Stimulated activated CD4-positive, alpha-beta T cell treated with anti-CD3 and anti-CD28 coated beads, Interleukin-12 subunit alpha, Interleukin-12 subunit beta, amount 100 ng/mL, for 24 hours (primary cell): Measurements from ENCODE around the gene HOXD10.

Experiments
- DNase-seq, 2 experiments: peaks; one replicate each; pipeline ENCODE4 v3.0.0-alpha.2; 2020; ENCODE audit warnings: low read depth in 2 of 2

Gene HOXD10

DNA sequence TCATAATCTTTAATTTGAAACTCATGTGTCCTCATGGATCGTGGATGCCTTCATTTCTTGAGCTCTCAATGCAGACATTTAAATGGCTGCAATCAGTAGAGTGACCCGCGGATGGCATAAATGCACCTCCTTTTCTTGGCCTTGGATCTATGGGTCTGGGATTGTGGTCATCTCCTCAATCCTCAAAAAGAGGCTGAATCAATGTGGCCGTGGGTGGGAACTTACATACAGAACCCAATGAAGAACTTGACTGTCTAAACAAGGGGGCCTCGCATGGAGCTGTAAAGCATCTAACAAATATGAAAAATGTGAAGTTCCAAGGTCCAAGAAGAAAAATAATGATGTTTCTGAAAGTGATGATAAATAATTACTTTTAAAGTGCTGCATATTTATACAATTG is 21.2 kb upstream of the HOXD10 start:
- no peak for DNase-seq

DNA sequence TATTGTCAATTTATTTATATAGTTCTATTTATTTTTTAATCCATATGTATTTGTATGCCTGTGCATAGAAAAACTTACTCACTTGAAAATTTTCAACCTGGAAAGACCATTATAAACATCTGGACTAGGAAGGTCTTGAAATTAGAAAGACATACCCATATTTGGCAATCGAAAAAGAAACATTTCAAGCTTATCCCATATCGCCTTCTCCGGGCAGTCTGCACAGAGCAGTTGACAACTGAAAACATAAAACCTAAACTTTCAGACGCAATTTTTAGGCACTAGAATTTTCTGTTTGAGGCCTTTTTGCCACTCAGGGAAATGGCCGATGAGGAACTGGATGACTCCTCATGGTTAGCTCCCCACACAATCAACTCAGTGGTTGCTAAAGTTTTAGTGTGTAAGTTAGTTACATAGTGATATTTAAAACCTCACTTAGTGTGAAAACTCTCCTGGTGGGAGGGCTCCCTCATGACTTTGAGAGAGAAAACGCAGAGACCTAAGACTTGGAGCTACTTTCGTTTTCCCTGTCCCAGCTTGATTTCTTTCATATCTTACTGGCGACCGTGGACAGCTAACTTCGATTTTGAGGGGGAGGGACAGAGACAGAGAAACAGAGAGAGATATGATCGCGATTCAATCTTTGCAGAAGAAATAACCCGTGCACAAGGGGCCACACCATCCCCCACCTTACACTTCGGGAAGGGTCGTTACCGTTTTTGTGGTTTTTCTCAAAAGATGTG is 20.2 kb upstream of the HOXD10 start:
- no peak for DNase-seq

- DNase-seq, result peak; percentile 32 to 37
Measured at GRCh38 chr2:176096986-176097819, 19.4 kb upstream of the HOXD10 start.

- no peak for DNase-seq
Measured at GRCh38 chr2:176097820-176098365, 18.7 kb upstream of the HOXD10 start.

GRCh38 chr2:176098366-176099158 is 18.0 kb upstream of the HOXD10 start:
- DNase-seq, result no peak

DNA sequence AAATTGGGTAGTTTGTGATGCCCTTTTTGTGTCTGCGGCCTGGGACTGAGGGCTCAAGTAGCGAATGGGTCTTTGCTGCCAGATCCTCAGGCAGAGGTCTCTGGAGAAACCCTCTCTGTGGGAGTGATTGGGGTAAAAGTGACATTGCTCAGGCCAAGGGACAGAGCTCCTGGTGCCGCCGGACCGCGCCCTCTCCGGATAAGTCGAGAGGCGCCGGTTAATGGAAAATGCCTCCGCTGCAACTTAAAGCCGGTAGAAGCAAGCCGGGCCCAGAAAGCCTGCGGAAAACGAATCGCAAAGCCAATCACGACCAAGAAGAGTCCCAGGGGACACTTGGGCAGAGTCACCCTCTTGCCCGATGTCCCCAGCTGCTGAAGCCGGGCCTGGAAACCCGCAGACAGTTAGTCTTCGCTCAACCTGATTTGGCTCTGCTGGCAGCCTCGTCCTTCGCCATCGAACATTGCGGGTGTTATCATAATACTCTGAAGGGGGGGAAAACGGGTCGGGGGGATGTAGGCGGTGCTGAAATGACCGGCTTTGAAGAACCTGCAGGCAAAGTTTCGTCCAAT is 17.3 kb upstream of the HOXD10 start:
- DNase-seq, result no peak

DNA sequence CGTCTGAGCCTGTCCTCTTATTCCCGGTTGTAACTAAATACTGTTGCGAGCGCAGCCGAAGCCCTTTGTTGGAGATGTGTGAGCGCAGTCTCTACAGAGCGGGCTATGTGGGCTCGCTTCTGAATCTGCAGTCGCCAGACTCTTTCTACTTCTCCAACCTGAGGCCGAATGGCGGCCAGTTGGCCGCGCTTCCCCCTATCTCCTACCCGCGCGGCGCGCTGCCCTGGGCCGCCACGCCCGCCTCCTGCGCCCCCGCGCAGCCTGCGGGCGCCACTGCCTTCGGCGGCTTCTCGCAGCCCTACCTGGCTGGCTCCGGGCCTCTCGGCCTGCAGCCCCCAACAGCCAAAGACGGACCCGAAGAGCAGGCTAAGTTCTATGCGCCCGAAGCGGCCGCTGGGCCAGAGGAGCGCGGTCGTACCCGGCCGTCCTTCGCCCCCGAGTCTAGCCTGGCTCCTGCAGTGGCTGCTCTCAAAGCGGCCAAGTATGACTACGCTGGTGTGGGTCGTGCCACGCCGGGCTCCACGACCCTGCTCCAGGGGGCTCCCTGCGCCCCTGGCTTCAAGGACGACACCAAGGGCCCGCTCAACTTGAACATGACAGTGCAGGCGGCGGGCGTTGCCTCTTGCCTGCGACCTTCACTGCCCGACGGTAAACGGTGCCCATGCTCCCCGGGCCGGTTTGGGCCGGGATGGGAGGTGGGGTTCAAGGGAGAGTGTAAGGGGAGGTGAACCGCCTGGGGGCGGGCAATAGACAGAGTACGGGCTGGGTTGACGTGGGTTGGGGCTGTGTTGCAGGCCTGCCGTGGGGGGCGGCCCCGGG is 16.6 kb upstream of the HOXD10 start, which contains the start of gene HOXD12:
Gene HOXD12 (plus strand): TSS at position 68 of the 819 bp plus-strand sequence. CDS start 7 bp downstream, at position 75.
- DNase-seq, result no peak

DNA sequence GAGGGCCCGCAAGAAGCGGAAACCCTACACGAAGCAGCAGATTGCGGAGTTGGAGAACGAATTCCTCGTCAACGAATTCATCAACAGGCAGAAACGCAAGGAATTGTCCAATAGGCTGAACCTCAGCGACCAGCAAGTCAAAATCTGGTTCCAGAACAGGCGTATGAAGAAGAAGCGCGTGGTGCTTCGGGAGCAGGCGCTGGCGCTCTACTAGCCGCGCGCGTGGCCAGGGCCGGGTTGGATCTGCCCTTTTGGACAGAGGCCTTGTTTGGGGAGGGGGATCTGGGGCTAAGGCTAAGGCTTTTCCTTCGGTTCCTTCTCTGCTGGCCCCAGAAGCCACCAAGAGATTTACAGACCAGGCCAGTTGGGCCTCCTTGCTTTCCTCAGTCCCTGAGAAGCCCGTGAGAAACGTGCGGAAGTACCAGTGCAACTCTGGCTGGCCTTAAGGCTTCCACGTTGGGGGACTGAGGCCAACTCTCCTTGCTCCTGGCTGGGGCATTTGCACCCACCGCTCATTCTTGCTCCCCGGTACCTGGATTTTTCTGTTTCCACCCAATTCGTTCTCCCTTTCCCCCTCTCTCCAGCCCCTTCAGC is 15.9 kb upstream of the HOXD10 start:
- DNase-seq, result no peak

- DNase-seq, result no peak
Measured at GRCh38 chr2:176101216-176101830, 15.3 kb upstream of the HOXD10 start.

DNA sequence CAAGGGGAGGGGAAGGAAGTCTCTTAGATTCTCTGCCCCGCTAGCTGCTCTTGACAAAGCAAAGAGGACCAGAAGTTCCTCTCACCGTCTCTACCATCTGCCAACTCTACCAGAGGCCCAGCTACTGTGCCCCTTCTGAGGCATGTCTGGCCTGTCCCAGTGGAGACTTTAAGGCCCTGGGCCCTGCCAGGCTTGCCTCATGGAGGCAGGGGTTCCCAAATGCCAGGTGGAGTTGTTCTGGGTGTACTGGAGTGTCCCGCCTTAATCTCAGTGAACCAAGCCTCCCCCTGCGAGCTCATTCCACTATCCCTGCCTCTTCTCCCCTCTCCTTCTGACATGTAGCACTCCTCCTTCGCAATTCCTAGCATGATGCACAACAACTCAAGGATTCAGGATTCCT is 14.7 kb upstream of the HOXD10 start:
- DNase-seq, result no peak

DNA sequence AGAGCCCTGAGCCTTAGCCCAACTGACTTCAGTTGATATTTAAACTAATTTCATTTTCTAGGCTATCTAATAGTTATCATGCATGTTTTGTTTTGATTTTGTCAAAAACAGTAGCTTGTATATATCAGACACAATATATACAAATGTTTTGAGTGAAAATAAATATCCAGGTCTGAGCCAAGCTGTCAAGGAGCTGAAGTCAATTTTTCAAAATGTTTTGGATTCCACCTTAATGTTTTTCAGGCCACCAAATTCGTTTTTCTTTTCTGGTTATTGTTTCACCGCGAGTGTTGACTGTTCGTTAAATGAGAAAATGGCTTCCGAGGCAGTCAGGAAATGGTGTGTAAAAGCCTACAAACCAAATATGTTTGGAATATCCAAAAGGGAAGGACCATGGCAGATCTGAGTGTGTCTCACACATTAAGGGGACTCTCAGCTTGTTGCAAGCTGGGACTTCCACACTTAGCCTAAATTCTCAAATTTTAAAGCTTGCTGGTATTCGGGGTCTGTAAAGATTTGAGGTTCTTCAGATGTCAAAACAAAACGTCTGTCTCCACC is 14.2 kb upstream of the HOXD10 start:
- no peak for DNase-seq

- DNase-seq, result no peak
Measured at GRCh38 chr2:176103194-176103593, 13.4 kb upstream of the HOXD10 start.

- DNase-seq, result no peak
Measured at GRCh38 chr2:176103742-176104315, 12.7 kb upstream of the HOXD10 start.

DNA sequence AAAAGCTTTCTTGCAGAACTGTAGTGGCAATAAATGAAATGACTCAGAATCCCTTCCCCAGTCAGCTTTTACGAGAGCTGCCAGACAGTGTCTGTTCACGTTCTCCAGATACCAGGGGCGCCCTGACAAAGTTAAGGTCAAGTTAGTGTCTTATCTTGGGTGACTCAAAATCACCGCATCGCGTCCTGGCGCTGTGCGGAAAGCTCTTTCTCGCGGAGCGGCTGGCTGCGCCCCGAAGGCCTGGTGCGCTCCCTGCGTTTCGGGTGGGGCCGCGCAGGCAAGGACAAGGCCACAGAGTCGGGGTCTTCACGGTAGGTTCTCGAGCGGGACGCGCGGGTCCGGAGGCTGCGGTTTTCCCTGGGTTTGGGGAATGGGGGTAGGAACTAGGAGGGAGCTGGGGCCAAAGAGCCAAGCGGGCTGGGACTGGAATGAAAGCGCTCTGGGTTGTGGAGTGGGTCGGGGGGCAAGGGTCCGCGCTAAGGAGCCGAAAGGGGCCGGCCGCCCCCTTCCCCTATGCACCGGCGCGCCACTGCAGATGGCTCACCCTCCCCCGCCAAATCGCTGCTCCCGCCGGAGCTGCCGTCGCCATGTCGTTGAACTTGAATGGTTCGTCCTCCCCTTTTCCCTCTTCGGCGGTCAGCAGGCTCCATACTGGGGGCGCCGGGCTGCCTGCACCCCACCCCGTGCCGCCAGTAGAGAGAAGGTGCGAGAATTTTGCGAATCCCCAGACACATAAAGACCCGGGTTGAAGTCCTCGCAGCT is 12.1 kb upstream of the HOXD10 start:
- DNase-seq, result no peak

GRCh38 chr2:176105078-176105729 is 11.4 kb upstream of the HOXD10 start:
- no peak for DNase-seq

- no peak for DNase-seq
Measured at GRCh38 chr2:176105730-176106580, 10.6 kb upstream of the HOXD10 start.
